Lower leg skin (tissue), 4 donors: Measurements from ENCODE around the gene RAB3GAP2. TPM values are rescaled to one million over a fixed set of nuclear protein-coding genes. Genes with fewer than 3 reads are reported as not detected.
A peak's percentile ranks its signal among the peaks of the same experiment; 100 is the strongest.
"Not testable (repeated sequence)": the region's sequence is repeated elsewhere in the genome, so short reads cannot be mapped to it uniquely, and the experiment has no call there.

Source experiments
- DNase-seq, 2 donors: peaks; one replicate each; pipeline ENCODE4 v3.0.0-alpha.2; 2019; ENCODE audit warnings: low spot score in 2 of 2
- H3K4me3 ChIP-seq: fragments of 200-600 bp; sonication (generic); 2 replicates; pipeline ENCODE4 v1.5.1; 2017; ENCODE audit warnings: mild to moderate bottlenecking, low read depth; ENCODE audit not compliant: poor library complexity, severe bottlenecking
- POLR2A ChIP-seq, 2 donors: fragments of 450-650 bp; IDR thresholded peaks; one replicate each; pipeline ENCODE4 v1.6.1; 2016 to 2017; ENCODE audit warnings: antibody characterized with exemption in 2 of 2, mild to moderate bottlenecking in 1 of 2, moderate library complexity in 1 of 2
- WGBS, 2 donors: methylation state at CpG; one replicate each; pipeline ENCODE4 v1.1.5; 2018; 5-methylcytosine and 5-hydroxymethylcytosine counted together
- intact Hi-C: fragments of 100-400 bp; cut with DNase I; formaldehyde crosslinking; loops from one replicate; pipeline ENCODE4 v1.15.0; 2023; ENCODE audit warnings: low total_unique reads
- total RNA-seq, 4 donors: library from RNA; depleted of rRNA; stranded (reverse); fragments of >200 nt; gene quantifications; one replicate each; pipeline ENCODE4 v1.1.0, GENCODE V29; 2016
- TF ChIP-seq, protein P1 (sequence below), 3 donors: fragments of 450-650 bp; IDR thresholded peaks; one replicate each; pipeline ENCODE4 v1.5.1; 2016; ENCODE audit warnings: antibody characterized with exemption in 3 of 3, mild to moderate bottlenecking in 3 of 3, moderate library complexity in 2 of 3

RAB3GAP2 gene
- total RNA-seq, 4 donors from 2014 or later: 14.7 to 24.2 (median 19.9) TPM

- H3K4me3 ChIP-seq: no peak overlapping the region
- 67 to 85% methylated on average over 3 of the region's 3 CpGs for WGBS, 2 donors
- intact Hi-C loops: no loop called here
- DNase-seq: no peak
- TF ChIP-seq, protein P1, sequence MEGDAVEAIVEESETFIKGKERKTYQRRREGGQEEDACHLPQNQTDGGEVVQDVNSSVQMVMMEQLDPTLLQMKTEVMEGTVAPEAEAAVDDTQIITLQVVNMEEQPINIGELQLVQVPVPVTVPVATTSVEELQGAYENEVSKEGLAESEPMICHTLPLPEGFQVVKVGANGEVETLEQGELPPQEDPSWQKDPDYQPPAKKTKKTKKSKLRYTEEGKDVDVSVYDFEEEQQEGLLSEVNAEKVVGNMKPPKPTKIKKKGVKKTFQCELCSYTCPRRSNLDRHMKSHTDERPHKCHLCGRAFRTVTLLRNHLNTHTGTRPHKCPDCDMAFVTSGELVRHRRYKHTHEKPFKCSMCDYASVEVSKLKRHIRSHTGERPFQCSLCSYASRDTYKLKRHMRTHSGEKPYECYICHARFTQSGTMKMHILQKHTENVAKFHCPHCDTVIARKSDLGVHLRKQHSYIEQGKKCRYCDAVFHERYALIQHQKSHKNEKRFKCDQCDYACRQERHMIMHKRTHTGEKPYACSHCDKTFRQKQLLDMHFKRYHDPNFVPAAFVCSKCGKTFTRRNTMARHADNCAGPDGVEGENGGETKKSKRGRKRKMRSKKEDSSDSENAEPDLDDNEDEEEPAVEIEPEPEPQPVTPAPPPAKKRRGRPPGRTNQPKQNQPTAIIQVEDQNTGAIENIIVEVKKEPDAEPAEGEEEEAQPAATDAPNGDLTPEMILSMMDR (IDR thresholded peaks at IDR 0.05): no peak
- no peak for TF ChIP-seq POLR2A (IDR thresholded peaks at IDR 0.05)
Measured at GRCh38 chr1:220316305-220316704, 44.1 kb upstream of the RAB3GAP2 start.

DNA sequence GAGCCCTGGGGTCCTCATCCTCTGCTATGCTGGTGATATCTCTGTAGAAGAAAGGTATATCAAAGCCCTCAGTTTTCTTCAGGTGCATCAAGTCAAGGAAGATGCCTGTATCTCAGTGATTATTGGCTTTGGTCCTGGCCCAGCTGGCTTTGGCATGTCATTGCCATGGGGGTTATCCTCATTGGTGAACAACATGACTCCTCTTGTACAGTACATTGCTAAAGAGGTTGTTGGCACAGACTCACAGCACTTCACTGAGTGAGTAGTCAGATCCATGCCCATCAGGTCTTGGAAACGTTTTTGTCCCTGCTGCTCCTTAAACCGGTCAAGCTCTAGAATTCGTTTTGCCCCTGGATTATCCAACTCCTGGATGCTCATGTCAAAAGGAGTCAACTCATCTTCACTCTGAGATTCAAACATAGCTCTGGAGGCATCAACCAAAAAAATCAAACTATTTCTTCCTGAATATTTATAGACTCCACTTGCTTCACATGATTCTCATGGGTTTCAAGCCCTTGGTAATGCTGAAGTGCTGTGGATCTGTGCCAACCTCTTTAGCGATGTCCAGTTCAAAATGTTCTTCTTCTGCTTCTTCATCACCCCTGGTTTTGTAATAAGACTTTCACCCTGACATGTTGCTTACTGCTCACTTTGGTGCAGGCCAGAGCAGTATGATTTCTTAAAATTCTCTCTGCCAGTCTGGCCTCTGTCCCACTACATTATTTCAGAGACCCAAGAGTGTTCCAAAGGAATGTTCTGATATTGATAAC is 43.0 kb upstream of the RAB3GAP2 start:
- H3K4me3 ChIP-seq: no peak overlapping the region
- TF ChIP-seq POLR2A (IDR thresholded peaks at IDR 0.05): no peak
- TF ChIP-seq, protein P1 (IDR thresholded peaks at IDR 0.05): no peak
- WGBS, 2 donors: 40 to 53% methylated on average over 4 of the region's 4 CpGs
- peak in 1 of 2 donors; percentile 37 for DNase-seq
- intact Hi-C loops: no loop called here

DNA sequence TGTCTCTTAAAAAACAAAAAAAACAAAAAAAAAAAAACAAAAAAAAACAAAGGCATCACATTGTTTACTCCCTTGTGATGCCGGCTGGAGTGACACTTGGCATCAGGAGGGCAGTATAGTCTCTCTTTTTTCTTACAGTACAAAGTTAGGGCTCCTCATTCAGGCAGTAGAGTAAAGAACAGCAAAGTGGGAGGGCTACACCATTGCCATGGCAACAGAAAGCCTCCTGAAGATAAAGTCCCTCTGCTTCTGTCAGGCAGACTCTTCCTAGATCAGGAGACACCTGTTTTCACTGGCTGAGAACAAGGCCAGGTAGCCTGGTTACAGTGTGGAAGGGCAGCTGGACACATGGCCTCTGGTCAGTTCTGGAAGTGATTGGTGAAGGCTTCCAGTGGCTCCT is 41.3 kb upstream of the RAB3GAP2 start:
- intact Hi-C loops: no loop called here
- DNase-seq: no peak
- TF ChIP-seq POLR2A (IDR thresholded peaks at IDR 0.05): no peak
- TF ChIP-seq, protein P1 (IDR thresholded peaks at IDR 0.05): no peak
- 73 to 79% methylated on average over 1 of the region's 1 CpG for WGBS, 2 donors
- no peak overlapping the region for H3K4me3 ChIP-seq

DNA sequence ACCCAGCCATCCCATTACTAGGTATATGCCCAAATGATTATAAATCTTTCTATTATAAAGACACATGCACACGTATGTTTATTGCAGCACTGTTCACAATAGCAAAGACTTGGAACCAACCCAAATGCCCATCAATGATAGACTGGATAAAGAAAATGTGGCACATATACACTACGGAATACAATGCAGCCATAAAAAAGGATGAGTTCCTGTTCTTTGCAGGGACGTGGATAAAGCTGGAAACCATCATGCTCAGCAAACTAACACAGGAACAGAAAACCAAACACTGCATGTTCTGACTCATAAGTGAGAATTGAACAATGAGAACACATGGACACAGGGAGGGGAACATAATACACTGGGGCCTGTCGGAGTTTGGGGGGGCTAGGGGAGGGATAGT is 37.9 kb upstream of the RAB3GAP2 start:
- WGBS, 2 donors: 87 to 92% methylated on average over 4 of the region's 4 CpGs
- DNase-seq, intact Hi-C loops, H3K4me3 ChIP-seq: not testable (repeated sequence)

DNA sequence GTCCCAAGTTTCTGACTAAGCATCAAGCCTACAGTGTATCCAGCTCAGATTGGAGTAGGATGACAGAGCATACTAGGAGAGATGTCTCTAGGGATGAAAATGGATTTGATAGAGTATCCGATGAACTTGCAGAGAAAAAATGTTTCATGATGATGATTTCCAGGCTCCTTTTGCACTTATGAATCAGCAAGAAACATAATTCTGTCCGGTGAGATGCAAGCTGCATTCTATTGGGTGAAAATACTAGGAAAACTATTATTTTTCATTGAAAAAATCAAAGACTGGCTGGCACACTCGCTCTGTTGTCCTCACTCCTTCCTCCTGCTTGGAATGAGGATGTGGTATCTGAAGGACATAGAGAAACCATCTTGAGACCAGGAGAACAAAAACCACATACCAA is 35.4 kb upstream of the RAB3GAP2 start:
- H3K4me3 ChIP-seq: no peak overlapping the region
- intact Hi-C loops: no loop called here
- WGBS, 2 donors: 59 to 65% methylated on average over 3 of the region's 3 CpGs
- TF ChIP-seq POLR2A (IDR thresholded peaks at IDR 0.05): no peak
- TF ChIP-seq, protein P1 (IDR thresholded peaks at IDR 0.05): no peak
- DNase-seq: no peak

DNA sequence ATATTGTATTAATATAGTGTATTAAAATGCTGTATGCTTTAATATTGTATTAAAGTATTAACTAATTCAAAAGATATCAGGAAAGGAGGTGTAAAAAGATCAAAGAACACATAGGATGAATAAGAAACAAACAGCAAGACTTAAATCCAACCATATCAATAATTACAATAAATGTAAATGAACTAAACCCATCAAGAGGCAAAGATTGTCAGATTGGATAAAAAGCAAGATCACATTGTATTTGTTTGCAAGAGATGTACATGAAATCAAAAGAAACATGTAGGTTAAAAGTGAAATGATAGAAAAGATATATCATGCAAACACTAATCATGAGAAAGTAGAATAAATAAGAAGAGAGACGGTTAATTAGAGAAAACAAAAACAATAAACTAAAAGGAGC is 34.1 kb upstream of the RAB3GAP2 start:
- H3K4me3 ChIP-seq: no peak overlapping the region
- intact Hi-C loops: no loop called here
- TF ChIP-seq POLR2A (IDR thresholded peaks at IDR 0.05): no peak
- TF ChIP-seq, protein P1 (IDR thresholded peaks at IDR 0.05): no peak
- no peak for DNase-seq
- WGBS, 2 donors: 87 to 91% methylated on average over 1 of the region's 1 CpG
